ENCODE data around the gene EPC2. TPM values are rescaled to one million over a fixed set of nuclear protein-coding genes. Genes with fewer than 3 reads are reported as not detected.
A peak's percentile ranks its signal among the peaks of the same experiment; 100 is the strongest.
"Not testable (repeated sequence)": the region's sequence is repeated elsewhere in the genome, so short reads cannot be mapped to it uniquely, and the experiment has no call there.

Gene EPC2
- total and polyA plus RNA-seq, 5 donors from 2014 or later: 1.8 to 74.2 (median 2.7) TPM

GRCh38 chr2:148643421-148643820, 1.1 kb upstream of the EPC2 start:
- DNase-seq (peak in 2 of 3 donors; percentile 5 to 41), ATAC-seq (ENCODE audit: low read depth in 2 of 2) (no peak)
- H3K27ac Mint-ChIP-seq: peak overlapping the region; percentile 91 to 98 (median 97)
- peaks cover under 1% of the 10 kb centered on the region for H3K36me3 Mint-ChIP-seq
- peaks cover 45% of the 10 kb centered on the region for H3K27me3 Mint-ChIP-seq
- Histone ChIP-seq H3K27me3 (ENCODE audit: control insufficient read depth, insufficient read depth, low read length) (peaks cover 24% of the 10 kb centered on the region), H3K36me3 (ENCODE audit: control insufficient read depth, insufficient read depth, low read length) (no peaks in the 10 kb centered on the region), H3K4me3 (ENCODE audit: low read depth, low read length) (peak overlapping the region; percentile 84), H3K9me3 (ENCODE audit: control insufficient read depth in 2 of 2, low read length in 2 of 2) (no peaks in the 10 kb centered on the region), H3K4me1 (ENCODE audit: control insufficient read depth, insufficient read depth, low read length, poor library complexity, severe bottlenecking) (peaks cover 23% of the 10 kb centered on the region), H3K27ac (ENCODE audit: insufficient read depth, low read length, poor library complexity, severe bottlenecking) (no peak overlapping the region)
- H3K9me3 Mint-ChIP-seq: peaks cover 0 to 4% (median 0%) of the 10 kb centered on the region in 7 donors
- H3K4me1 Mint-ChIP-seq: peaks cover 5 to 31% (median 20%) of the 10 kb centered on the region in 4 donors
- H3K4me3 Mint-ChIP-seq: peak overlapping the region; percentile 89 to 99 (median 95)

GRCh38 chr2:148644883-148645538, 460 bp downstream of the EPC2 start:
- Histone ChIP-seq H3K4me1 (ENCODE audit: control insufficient read depth, insufficient read depth, low read length, poor library complexity, severe bottlenecking) (peaks cover 33% of the 10 kb centered on the region), H3K27me3 (ENCODE audit: control insufficient read depth, insufficient read depth, low read length) (peaks cover 19% of the 10 kb centered on the region), H3K4me3 (ENCODE audit: low read depth, low read length) (peak overlapping the region; percentile 98), H3K9me3 (ENCODE audit: control insufficient read depth in 2 of 2, low read length in 2 of 2) (no peaks in the 10 kb centered on the region), H3K36me3 (ENCODE audit: control insufficient read depth, insufficient read depth, low read length) (no peaks in the 10 kb centered on the region), H3K27ac (ENCODE audit: insufficient read depth, low read length, poor library complexity, severe bottlenecking) (peak overlapping the region; percentile 97)
- DNase-seq (peak; percentile 88 to 96 (median 95)), ATAC-seq (ENCODE audit: low read depth in 2 of 2) (peak; percentile 65 to 73)
- H3K27ac Mint-ChIP-seq: peak overlapping the region; percentile 97 to 99 (median 97)
- peak overlapping the region; percentile 89 to 99 (median 95) for H3K4me3 Mint-ChIP-seq
- peaks cover 5% of the 10 kb centered on the region for H3K36me3 Mint-ChIP-seq
- peaks cover 0 to 4% (median 0%) of the 10 kb centered on the region in 7 donors for H3K9me3 Mint-ChIP-seq
- peaks cover 7 to 45% (median 32%) of the 10 kb centered on the region in 4 donors for H3K4me1 Mint-ChIP-seq
- H3K27me3 Mint-ChIP-seq: peaks cover 33% of the 10 kb centered on the region

- H3K36me3 Mint-ChIP-seq: peaks cover 5% of the 10 kb centered on the region
- H3K4me1 ChIP-seq (ENCODE audit: control insufficient read depth, insufficient read depth, low read length, poor library complexity, severe bottlenecking): peaks cover 37% of the 10 kb centered on the region
- H3K27ac ChIP-seq (ENCODE audit: insufficient read depth, low read length, poor library complexity, severe bottlenecking): peak overlapping the region; percentile 97
- ATAC-seq (ENCODE audit: low read depth in 2 of 2) (peak; percentile 69 to 71), DNase-seq (peak; percentile 70 to 94 (median 92))
- H3K9me3 Mint-ChIP-seq: peaks cover 0 to 4% (median 0%) of the 10 kb centered on the region in 7 donors
- H3K27me3 Mint-ChIP-seq: peaks cover 33% of the 10 kb centered on the region
- H3K4me3 ChIP-seq (ENCODE audit: low read depth, low read length): peak overlapping the region; percentile 98
- no peaks in the 10 kb centered on the region for H3K36me3 ChIP-seq (ENCODE audit: control insufficient read depth, insufficient read depth, low read length)
- H3K4me3 Mint-ChIP-seq: peak overlapping the region; percentile 89 to 99 (median 94)
- H3K27ac Mint-ChIP-seq: peak overlapping the region; percentile 97 to 99 (median 97)
- H3K9me3 ChIP-seq (ENCODE audit: control insufficient read depth in 2 of 2, low read length in 2 of 2): no peaks in the 10 kb centered on the region
- peaks cover 14 to 52% (median 38%) of the 10 kb centered on the region in 4 donors for H3K4me1 Mint-ChIP-seq
- H3K27me3 ChIP-seq (ENCODE audit: control insufficient read depth, insufficient read depth, low read length): peaks cover 17% of the 10 kb centered on the region
These were observed 1.1 kb downstream of the EPC2 start for GRCh38 chr2:148645539-148646230.

- H3K4me1 Mint-ChIP-seq: peaks cover 18 to 57% (median 43%) of the 10 kb centered on the region in 4 donors
- H3K9me3 Mint-ChIP-seq: peaks cover 0 to 4% (median 0%) of the 10 kb centered on the region in 7 donors
- H3K4me1 ChIP-seq (ENCODE audit: control insufficient read depth, insufficient read depth, low read length, poor library complexity, severe bottlenecking): peaks cover 41% of the 10 kb centered on the region
- no peaks in the 10 kb centered on the region for H3K36me3 ChIP-seq (ENCODE audit: control insufficient read depth, insufficient read depth, low read length)
- H3K27me3 Mint-ChIP-seq: peaks cover 28% of the 10 kb centered on the region
- H3K9me3 ChIP-seq (ENCODE audit: control insufficient read depth in 2 of 2, low read length in 2 of 2): no peaks in the 10 kb centered on the region
- H3K27me3 ChIP-seq (ENCODE audit: control insufficient read depth, insufficient read depth, low read length): peaks cover 15% of the 10 kb centered on the region
- H3K27ac Mint-ChIP-seq: peak overlapping the region; percentile 97 to 99 (median 97)
- peak overlapping the region; percentile 98 for H3K4me3 ChIP-seq (ENCODE audit: low read depth, low read length)
- no peak for DNase-seq
- peak overlapping the region; percentile 97 for H3K27ac ChIP-seq (ENCODE audit: insufficient read depth, low read length, poor library complexity, severe bottlenecking)
- H3K36me3 Mint-ChIP-seq: peaks cover 5% of the 10 kb centered on the region
- ATAC-seq (ENCODE audit: low read depth in 2 of 2): no peak
- H3K4me3 Mint-ChIP-seq: peak overlapping the region; percentile 89 to 99 (median 94)
These were observed 1.6 kb downstream of the EPC2 start for GRCh38 chr2:148646231-148646559.

GRCh38 chr2:148647711-148648110, 3.2 kb downstream of the EPC2 start:
- H3K27ac ChIP-seq (ENCODE audit: insufficient read depth, low read length, poor library complexity, severe bottlenecking); ATAC-seq (ENCODE audit: low read depth in 2 of 2); H3K9me3 Mint-ChIP-seq; H3K4me3 ChIP-seq (ENCODE audit: low read depth, low read length); H3K36me3 ChIP-seq (ENCODE audit: control insufficient read depth, insufficient read depth, low read length); H3K27ac Mint-ChIP-seq; H3K27me3 ChIP-seq (ENCODE audit: control insufficient read depth, insufficient read depth, low read length); H3K36me3 Mint-ChIP-seq; H3K9me3 ChIP-seq (ENCODE audit: control insufficient read depth in 2 of 2, low read length in 2 of 2); DNase-seq: not testable (repeated sequence)
- H3K4me3 Mint-ChIP-seq: peak overlapping the region; percentile 23 to 62 (median 56)
- peaks cover 50% of the 10 kb centered on the region for H3K4me1 ChIP-seq (ENCODE audit: control insufficient read depth, insufficient read depth, low read length, poor library complexity, severe bottlenecking)
- H3K4me1 Mint-ChIP-seq: peaks cover 32 to 72% (median 58%) of the 10 kb centered on the region in 4 donors
- peaks cover 17% of the 10 kb centered on the region for H3K27me3 Mint-ChIP-seq

GRCh38 chr2:148649936-148650335, 5.4 kb downstream of the EPC2 start:
- Histone ChIP-seq H3K9me3 (ENCODE audit: control insufficient read depth in 2 of 2, low read length in 2 of 2) (no peaks in the 10 kb centered on the region), H3K27ac (ENCODE audit: insufficient read depth, low read length, poor library complexity, severe bottlenecking) (no peak overlapping the region), H3K4me3 (ENCODE audit: low read depth, low read length) (no peak overlapping the region), H3K36me3 (ENCODE audit: control insufficient read depth, insufficient read depth, low read length) (no peaks in the 10 kb centered on the region), H3K4me1 (ENCODE audit: control insufficient read depth, insufficient read depth, low read length, poor library complexity, severe bottlenecking) (peaks cover 53% of the 10 kb centered on the region), H3K27me3 (ENCODE audit: control insufficient read depth, insufficient read depth, low read length) (no peaks in the 10 kb centered on the region)
- H3K27ac Mint-ChIP-seq: no peak overlapping the region
- H3K27me3 Mint-ChIP-seq: peaks cover 4% of the 10 kb centered on the region
- H3K9me3 Mint-ChIP-seq: peaks cover 0 to 1% (median 0%) of the 10 kb centered on the region in 7 donors
- peaks cover 5% of the 10 kb centered on the region for H3K36me3 Mint-ChIP-seq
- ATAC-seq (ENCODE audit: low read depth in 2 of 2) (no peak), DNase-seq (no peak)
- peak overlapping the region in 3 of 4 donors; percentile 5 to 52 (median 11) for H3K4me3 Mint-ChIP-seq
- peaks cover 52 to 81% (median 66%) of the 10 kb centered on the region in 4 donors for H3K4me1 Mint-ChIP-seq

GRCh38 chr2:148650881-148651280, 6.3 kb downstream of the EPC2 start:
- Histone ChIP-seq H3K4me3 (ENCODE audit: low read depth, low read length) (no peak overlapping the region), H3K27ac (ENCODE audit: insufficient read depth, low read length, poor library complexity, severe bottlenecking) (no peak overlapping the region), H3K4me1 (ENCODE audit: control insufficient read depth, insufficient read depth, low read length, poor library complexity, severe bottlenecking) (peaks cover 61% of the 10 kb centered on the region), H3K9me3 (ENCODE audit: control insufficient read depth in 2 of 2, low read length in 2 of 2) (no peaks in the 10 kb centered on the region), H3K27me3 (ENCODE audit: control insufficient read depth, insufficient read depth, low read length) (no peaks in the 10 kb centered on the region), H3K36me3 (ENCODE audit: control insufficient read depth, insufficient read depth, low read length) (no peaks in the 10 kb centered on the region)
- ATAC-seq (ENCODE audit: low read depth in 2 of 2) (no peak), DNase-seq (no peak)
- peak overlapping the region; percentile 2 to 29 (median 22) for H3K4me3 Mint-ChIP-seq
- peak overlapping the region in 1 of 3 donors; percentile 68 for H3K27ac Mint-ChIP-seq
- peaks cover 5% of the 10 kb centered on the region for H3K36me3 Mint-ChIP-seq
- no peaks in the 10 kb centered on the region for H3K27me3 Mint-ChIP-seq
- H3K9me3 Mint-ChIP-seq: no peaks in the 10 kb centered on the region
- H3K4me1 Mint-ChIP-seq: peaks cover 53 to 87% (median 72%) of the 10 kb centered on the region in 4 donors
